CD4-positive, alpha-beta T cell treated with Interleukin-12 subunit alpha and Interleukin-12 subunit beta, for 1 hour (primary cell): ENCODE measurements around the gene ZNF18.
A peak's percentile ranks its signal among the peaks of the same experiment; 100 is the strongest.

Experiments used
- DNase-seq: peaks from one replicate; pipeline ENCODE4 v3.0.0-alpha.2; 2020

ZNF18 gene, protein sequence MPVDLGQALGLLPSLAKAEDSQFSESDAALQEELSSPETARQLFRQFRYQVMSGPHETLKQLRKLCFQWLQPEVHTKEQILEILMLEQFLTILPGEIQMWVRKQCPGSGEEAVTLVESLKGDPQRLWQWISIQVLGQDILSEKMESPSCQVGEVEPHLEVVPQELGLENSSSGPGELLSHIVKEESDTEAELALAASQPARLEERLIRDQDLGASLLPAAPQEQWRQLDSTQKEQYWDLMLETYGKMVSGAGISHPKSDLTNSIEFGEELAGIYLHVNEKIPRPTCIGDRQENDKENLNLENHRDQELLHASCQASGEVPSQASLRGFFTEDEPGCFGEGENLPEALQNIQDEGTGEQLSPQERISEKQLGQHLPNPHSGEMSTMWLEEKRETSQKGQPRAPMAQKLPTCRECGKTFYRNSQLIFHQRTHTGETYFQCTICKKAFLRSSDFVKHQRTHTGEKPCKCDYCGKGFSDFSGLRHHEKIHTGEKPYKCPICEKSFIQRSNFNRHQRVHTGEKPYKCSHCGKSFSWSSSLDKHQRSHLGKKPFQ

DNA sequence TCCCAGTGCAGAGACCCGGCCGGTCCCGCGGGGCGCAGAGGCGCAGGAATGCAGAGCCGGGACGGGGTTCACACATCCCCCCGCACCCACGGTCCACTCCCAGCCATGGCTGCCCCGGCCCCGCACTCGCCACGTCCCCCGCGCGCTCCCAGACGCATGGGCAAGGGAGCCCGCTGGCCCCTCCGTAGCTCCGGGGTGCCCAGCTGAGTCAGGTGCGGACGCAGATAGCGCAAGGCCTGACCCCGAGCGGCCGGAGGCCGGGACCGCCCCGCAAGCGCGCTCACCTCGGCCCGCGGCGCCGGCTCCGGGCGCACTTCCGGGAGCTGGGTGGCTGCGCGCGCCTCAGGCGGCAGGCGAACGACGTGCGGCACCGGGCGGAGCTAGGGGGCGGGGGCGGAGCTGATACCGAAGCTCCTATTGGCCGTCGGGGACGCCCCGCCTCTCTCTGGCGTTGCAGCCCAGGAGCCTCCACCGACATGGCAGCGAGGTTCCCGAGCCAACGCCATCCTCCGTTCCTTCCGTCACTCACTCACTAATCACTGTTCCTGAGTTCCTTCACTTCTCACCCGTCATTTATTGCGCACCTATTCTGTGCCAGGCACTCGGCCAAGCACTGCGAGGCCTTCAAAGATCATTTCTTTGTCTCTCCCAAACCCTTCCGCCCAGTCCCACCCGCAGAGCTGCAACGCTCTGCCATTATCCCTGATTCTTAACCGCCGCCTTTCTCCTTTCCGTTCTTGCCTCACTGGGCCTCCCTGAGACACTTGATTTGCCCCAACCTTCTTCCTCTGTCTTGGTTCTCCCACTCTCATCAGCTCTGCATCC is at the start of gene ZNF18:
Gene ZNF18, minus strand, starts transcription at position 329 of the 825 bp plus-strand sequence. CDS start 4,646 bp downstream, outside the sequence.
- peak; percentile 95 for DNase-seq

- no peak for DNase-seq
Observed at GRCh38 chr17:12046786-12047185, 49.5 kb upstream of the ZNF18 start.

- DNase-seq = no peak
Observed at GRCh38 chr17:12043702-12044101, 46.4 kb upstream of the ZNF18 start.

GRCh38 chr17:12041312-12041711 is 44.0 kb upstream of the ZNF18 start:
- DNase-seq = no peak

GRCh38 chr17:12040478-12040877 is 43.2 kb upstream of the ZNF18 start:
- no peak for DNase-seq

DNA sequence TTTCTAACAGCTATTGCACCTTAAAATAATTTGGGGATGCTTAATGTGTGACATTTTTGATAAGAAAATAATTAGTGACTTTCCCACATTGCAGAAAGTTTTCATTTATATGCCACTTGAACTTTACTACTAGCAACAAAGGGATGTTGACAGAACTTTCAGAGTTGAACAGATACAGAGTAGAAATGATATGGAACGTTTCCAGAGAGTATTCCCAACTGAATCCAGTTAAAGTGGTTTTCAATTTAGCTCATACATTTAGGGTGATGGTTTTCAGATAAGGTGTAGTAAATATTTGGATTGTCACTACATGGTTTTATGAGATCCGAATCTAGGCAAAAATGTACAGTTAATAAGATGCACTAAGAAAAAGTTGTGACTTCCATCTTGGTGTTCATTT is 40.7 kb upstream of the ZNF18 start:
- no peak for DNase-seq

- no peak for DNase-seq
Observed at GRCh38 chr17:12035673-12036072, 38.4 kb upstream of the ZNF18 start.

- no peak for DNase-seq
Observed at GRCh38 chr17:12034538-12034937, 37.3 kb upstream of the ZNF18 start.

DNA sequence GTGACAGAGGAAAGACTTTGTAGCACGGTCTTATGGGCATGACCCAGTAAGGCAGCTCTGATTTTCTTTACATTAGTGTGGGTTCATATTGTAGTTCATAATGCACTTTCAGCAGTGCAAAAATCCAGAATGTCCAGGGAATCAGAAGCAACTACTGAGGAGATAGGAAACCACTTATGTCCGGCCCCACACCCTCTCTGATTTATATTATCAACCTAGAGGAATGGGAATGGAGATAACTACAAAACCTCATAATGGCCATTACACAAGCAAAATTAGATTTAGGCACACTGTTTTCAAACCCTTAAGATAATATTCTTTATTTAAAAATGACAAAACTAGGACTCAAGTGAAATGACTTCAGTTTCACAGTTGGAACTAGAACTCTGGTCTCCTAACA is 31.3 kb upstream of the ZNF18 start:
- no peak for DNase-seq

DNA sequence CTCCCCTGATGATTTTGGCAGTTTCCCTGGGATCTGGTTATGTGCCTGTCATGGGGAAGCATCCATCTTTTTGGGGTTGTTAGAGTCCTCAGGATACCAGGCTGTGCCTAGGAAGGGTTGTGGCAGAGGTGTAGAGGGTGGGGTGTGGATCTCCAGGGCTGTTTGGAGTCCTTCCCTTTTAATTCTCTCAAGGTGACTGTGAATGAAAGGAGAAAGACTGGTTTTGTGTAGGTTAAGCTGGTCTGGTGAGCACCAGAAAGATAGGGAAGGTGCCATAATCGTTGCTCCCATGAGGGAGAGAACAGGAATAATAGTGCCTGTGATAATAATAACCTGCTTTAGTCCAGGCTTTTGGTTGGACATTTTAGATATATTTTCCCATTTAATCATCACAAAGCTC is 30.4 kb upstream of the ZNF18 start:
- DNase-seq = no peak

- no peak for DNase-seq
Observed at GRCh38 chr17:12024327-12024726, 27.1 kb upstream of the ZNF18 start.

DNA sequence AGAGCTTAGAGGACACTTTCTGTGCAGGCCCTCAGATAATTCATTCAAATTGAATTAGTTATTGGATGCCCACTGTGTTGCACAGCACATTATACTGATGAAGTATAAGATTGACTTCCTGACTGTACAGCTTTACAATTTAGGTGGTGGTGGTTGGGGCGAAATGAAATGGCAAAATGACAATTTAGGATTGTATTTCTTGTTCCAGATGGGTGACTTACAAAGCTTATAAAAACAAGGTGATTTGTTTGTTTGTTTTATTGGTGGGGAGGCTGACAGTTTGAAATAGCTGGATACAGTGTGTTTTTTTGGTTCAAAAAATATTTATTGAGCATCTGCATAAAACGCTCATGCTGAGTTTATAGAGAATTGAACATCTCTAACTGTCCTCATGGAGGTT is 25.0 kb upstream of the ZNF18 start:
- DNase-seq = no peak

DNA sequence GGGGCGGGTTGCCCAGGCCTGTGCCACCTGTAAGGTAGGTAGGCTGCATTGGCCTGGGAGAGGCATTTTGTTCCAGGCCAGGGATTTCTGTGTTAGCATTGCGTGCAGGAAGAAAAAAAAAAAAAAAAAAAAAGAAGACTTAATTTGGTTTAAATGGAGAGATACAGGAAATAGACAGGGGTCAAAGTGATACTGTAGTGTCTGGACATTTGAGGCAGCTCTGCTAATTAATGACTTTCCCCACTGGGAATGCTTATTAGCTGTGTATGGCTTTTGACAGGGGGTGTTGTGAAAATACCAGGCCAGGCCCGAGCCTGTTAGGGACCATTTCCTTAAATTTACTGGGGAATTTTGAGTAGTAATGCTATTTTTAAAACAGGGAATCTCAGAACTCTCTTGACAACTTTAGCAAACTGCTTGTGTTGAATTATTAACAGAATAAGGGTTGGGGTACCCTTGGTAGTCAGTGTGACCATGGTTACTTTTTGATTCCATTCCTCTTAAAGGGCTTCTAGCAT is 24.4 kb upstream of the ZNF18 start:
- DNase-seq = no peak

DNA sequence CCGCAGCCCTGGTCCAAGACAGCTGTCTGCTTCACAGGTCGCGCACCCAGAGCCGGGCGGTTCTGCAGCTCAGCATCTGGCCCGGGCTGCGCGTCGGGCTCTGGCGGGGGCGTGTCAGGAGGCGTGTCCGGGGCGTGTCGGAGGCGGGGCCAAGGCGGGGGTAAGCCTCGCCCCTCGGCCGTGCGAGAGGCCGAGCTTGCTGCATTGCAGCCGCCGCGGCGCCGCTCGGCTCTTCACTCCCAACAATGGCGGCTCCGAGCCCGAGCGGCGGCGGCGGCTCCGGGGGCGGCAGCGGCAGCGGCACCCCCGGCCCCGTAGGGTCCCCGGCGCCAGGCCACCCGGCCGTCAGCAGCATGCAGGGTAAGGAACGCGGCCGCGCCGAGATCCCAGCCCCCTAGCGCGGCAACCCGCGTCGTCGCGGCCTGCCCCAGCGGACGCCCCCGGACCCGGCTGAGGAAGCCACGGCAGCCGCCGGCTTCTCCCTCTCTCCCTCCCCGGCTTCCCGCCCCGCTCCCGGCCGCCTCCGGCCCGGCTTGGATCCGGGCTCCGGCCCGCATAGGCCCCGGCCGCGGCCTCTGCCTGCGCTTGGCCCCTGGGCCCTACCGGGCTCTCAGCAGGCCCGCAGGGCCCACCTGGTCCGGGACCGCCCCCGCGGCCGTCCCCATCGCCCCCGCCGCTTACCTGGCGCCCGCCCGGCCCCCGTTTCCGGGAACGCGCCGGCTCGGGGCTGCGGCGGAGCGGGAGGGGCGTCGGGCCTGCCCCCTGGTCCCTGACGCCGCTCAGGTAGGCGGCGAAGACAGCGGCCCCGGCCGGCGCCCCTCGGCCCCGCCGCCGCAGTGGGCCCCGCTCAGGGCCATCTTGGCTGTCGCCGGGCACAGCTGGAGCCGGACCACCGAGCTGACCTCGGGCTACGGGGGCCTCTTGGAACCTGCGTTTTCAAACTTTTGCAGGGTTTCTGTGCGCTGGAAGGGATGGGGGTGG is 23.7 kb upstream of the ZNF18 start, which contains the start of gene MAP2K4:
Gene MAP2K4, plus strand, starts transcription at position 236 of the 981 bp plus-strand sequence. Its CDS starts 10 bp downstream, at position 246.
- peak; percentile 95 for DNase-seq

DNA sequence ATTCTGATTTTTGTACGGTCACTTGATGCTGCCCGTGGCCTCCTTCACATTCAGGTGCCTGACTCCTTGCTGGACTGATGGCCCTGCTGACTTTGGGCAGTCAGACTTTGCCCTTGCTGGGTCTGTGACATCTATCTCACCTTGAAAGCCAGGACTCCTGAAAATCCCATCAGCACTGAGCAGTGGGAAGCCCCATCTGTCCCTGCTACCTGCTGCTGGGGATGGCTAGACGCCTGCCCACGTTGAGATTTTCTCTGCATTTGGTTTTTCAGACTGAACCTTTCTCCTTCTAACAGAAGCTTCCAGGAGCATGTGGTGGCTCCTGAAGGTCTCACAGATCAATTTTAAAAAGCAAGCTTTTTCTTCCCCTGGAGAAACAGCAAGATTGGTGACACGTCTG is 10.2 kb upstream of the ZNF18 start:
- DNase-seq = no peak

DNA sequence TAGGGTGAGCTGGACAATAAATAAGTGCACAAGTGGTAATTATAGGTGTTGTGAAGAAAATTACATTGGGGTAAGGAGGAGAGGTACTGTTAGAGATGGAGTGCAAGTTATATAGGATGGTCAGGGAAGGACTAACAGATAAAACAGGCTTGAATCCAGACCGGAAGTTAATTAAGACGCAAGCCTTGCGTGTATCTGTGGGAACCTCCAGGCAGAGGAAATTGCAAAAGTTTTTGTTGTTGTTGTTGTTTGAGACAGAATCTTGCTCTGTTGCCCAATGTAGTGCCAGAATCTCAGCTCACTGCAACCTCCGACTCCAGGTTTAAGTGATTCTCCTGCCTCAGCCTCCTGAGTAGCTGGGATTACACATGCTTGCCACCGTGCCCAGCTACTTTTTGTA is 2.4 kb upstream of the ZNF18 start:
- DNase-seq = no peak

- no peak for DNase-seq
Observed at GRCh38 chr17:11997972-11998233, 628 bp upstream of the ZNF18 start.

GRCh38 chr17:11996722-11997146 is 541 bp downstream of the ZNF18 start:
- peak; percentile 44 for DNase-seq

GRCh38 chr17:11991461-11991860 is 5.8 kb downstream of the ZNF18 start:
- no peak for DNase-seq

- DNase-seq = no peak
Observed at GRCh38 chr17:11990363-11990983, 6.8 kb downstream of the ZNF18 start.

DNA sequence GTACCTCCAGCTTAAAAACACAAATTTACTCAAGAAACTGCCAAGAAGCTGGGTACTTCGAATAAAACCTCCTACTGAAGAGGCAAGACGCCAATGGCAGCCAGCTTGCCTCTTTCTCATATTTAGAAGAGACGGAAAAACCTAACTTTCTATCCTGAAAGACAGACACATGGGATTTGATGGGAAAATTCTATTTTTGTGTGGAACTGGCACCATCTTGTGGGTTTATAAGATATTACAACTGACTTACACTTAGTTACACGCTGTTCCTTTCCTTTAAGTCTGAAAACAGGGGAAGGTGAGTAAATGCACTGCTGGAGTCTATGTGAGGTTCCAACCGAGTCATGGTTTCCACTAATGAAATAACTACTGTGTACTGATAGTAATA is 10.3 kb downstream of the ZNF18 start:
- no peak for DNase-seq
